HepG2 (cell line): ENCODE results near the gene UBE2G2. TPM values are rescaled to one million over a fixed set of nuclear protein-coding genes. Genes with fewer than 3 reads are reported as not detected.

ENCODE experiments used
- ATAC-seq: fragments of 200-7000 bp; cut with Tn5 transposase; 3 replicates; pipeline ENCODE4 v1.9.1; 2020; ENCODE audit warnings: mild to moderate bottlenecking, moderate library complexity
- BruUV-seq: library from RNA; stranded (reverse); fragments of 400-500 nt; replicated peaks from 2 replicates; lab custom pipeline; 2021; lab: Mats Ljungman, UMichigan
- CTCF ChIA-PET: fragments of 300-600 bp; formaldehyde crosslinking; extraction: SDS; loops from one replicate; lab custom pipeline; 2021; ENCODE audit warnings: low total read pairs, inconsistent platforms, low intra/inter-chr PET ratio; lab: Yijun Ruan, JAX
- POLR2A ChIA-PET: fragments of 350-600 bp; sonication (Branson Sonifier 250); formaldehyde crosslinking; loops from one replicate; lab custom pipeline; 2020; ENCODE audit warnings: antibody characterized with exemption, inconsistent platforms; lab: Yijun Ruan, JAX
- DNase-seq: peaks from one replicate; pipeline ENCODE4 v3.0.0-alpha.2; 2015; ENCODE audit warnings: low spot score
- FAIRE-seq: peaks from 3 replicates; lab custom pipeline; 2011; peaks lifted over from hg19 to GRCh38; lab: Jason Lieb, UNC
- H2AFZ ChIP-seq: one replicate; pipeline ENCODE4 v1.6.1; 2011; ENCODE audit warnings: low read length, inconsistent platforms
- H3K27ac ChIP-seq: fragments of 300-600 bp; 3 replicates; pipeline ENCODE4 v1.8.0; 2011; ENCODE audit warnings: mixed run types, mild to moderate bottlenecking, mixed read lengths, low read length, inconsistent platforms; ENCODE audit not compliant: insufficient read depth; ENCODE audit errors: extremely low read length
- H3K27me3 ChIP-seq, 2 experiments: fragments of 200-600 bp in 1 of 2; 2 replicates in 1 of 2; 3 replicates in 1 of 2; pipeline versions ENCODE4 v1.6.0 to v1.8.0; 2011; ENCODE audit warnings: low read length in 2 of 2, mild to moderate bottlenecking in 2 of 2, moderate library complexity in 2 of 2, inconsistent platforms in 1 of 2; ENCODE audit not compliant: insufficient read depth in 2 of 2, control insufficient read depth in 1 of 2
- H3K36me3 ChIP-seq, 2 experiments: fragments of 200-600 bp in 1 of 2; replicated peaks in 1 of 2; 2 replicates in 1 of 2; 3 replicates in 1 of 2; pipeline versions ENCODE4 v1.5.1 to v1.8.0; 2011; ENCODE audit warnings: low read length in 2 of 2, inconsistent platforms in 1 of 2; ENCODE audit not compliant: insufficient read depth in 2 of 2, control insufficient read depth in 1 of 2
- H3K4me1 ChIP-seq: 2 replicates; pipeline ENCODE4 v1.5.1; 2012; ENCODE audit warnings: low read length, inconsistent platforms; ENCODE audit not compliant: insufficient read depth
- H3K4me2 ChIP-seq: 2 replicates; pipeline ENCODE4 v1.6.0; 2011; ENCODE audit warnings: low read depth, low read length, inconsistent platforms
- H3K4me3 ChIP-seq, 3 experiments: fragments of 200-600 bp in 1 of 3; sonication (generic), shearing (Covaris generic) in 1 of 3; replicated peaks in 1 of 3; 2 replicates each; pipeline ENCODE4 v1.5.1; 2011 to 2016; ENCODE audit warnings: low read length in 3 of 3, inconsistent platforms in 2 of 3, low read depth in 2 of 3, mild to moderate bottlenecking in 2 of 3, control low read depth in 1 of 3, mixed read lengths in 1 of 3; ENCODE audit not compliant: insufficient read depth in 1 of 3
- H3K79me2 ChIP-seq: one replicate; pipeline ENCODE4 v1.6.1; 2011; ENCODE audit warnings: low read length, inconsistent platforms; ENCODE audit not compliant: insufficient read depth
- H3K9ac ChIP-seq: 2 replicates; pipeline ENCODE4 v1.6.0; 2011; ENCODE audit warnings: mild to moderate bottlenecking, low read depth, low read length, inconsistent platforms; ENCODE audit not compliant: insufficient read depth
- H3K9me3 ChIP-seq: 2 replicates; pipeline ENCODE4 v1.5.1; 2012; ENCODE audit warnings: mild to moderate bottlenecking, low read length
- H4K20me1 ChIP-seq: 2 replicates; pipeline ENCODE4 v1.6.0; 2011; ENCODE audit warnings: inconsistent platforms, mild to moderate bottlenecking, low read length, moderate library complexity; ENCODE audit not compliant: insufficient read depth
- GABPA ChIP-seq, 2 experiments: IDR thresholded peaks; 2 replicates each; pipeline ENCODE4 v1.6.1; 2011 to 2016; ENCODE audit warnings: low read depth in 2 of 2, low read length in 1 of 2, missing biosample characterization in 1 of 2, missing genetic modification characterization in 1 of 2
- JUNB ChIP-seq: sonication (generic); formaldehyde crosslinking; IDR thresholded peaks from 2 replicates; pipeline ENCODE4 v1.8.0; 2022; ENCODE audit warnings: missing genetic modification reagents, mild to moderate bottlenecking, borderline replicate concordance
- STAG1 ChIP-seq: sonication (generic); formaldehyde crosslinking; IDR thresholded peaks from 2 replicates; pipeline ENCODE4 v1.4.0; 2020; ENCODE audit warnings: missing genetic modification reagents
- TEAD3 ChIP-seq: optimal IDR thresholded peaks from 2 replicates; pipeline ENCODE3; 2016; ENCODE audit warnings: borderline replicate concordance
- ZNF3 ChIP-seq: IDR thresholded peaks from 2 replicates; pipeline ENCODE4 v1.7.0; 2017; ENCODE audit warnings: inconsistent platforms
- ZNF354B ChIP-seq: sonication (generic); formaldehyde crosslinking; IDR thresholded peaks from 2 replicates; pipeline ENCODE4 v1.8.0; 2022; ENCODE audit warnings: mild to moderate bottlenecking, missing genetic modification reagents
- ZNF652 ChIP-seq: IDR thresholded peaks from 2 replicates; pipeline ENCODE4 v1.6.1; 2016; ENCODE audit warnings: low read depth, borderline replicate concordance
- ZNF720 ChIP-seq: sonication (generic); formaldehyde crosslinking; IDR thresholded peaks from 2 replicates; pipeline ENCODE4 v1.4.0; 2020; ENCODE audit warnings: missing genetic modification reagents
- WGBS: methylation state at CpG from one replicate; pipeline ENCODE4 v1.1.6; 2017; ENCODE audit warnings: low lambda C conversion rate; 5-methylcytosine and 5-hydroxymethylcytosine counted together
- in situ Hi-C: cut with HindIII; loops from 2 replicates; pipeline ENCODE4 v1.10.0; 2017; ENCODE audit warnings: low pct_unique_long_range_greater_than_20kb; ENCODE audit not compliant: extremely low pct_ligation_motif_present
- intact Hi-C: fragments of 100-400 bp; cut with micrococcal nuclease; formaldehyde crosslinking; loops from one replicate; pipeline ENCODE4 v1.10.0; 2022; ENCODE audit not compliant: unreplicated experiment
- polyA plus RNA-seq, 8 experiments: library from polyadenylated mRNA; depleted of rRNA in 3 of 8; stranded (reverse) in 7 of 8; unstranded in 1 of 8; fragments of >200 nt; fragmentation: Illumina TruSeq in 4 of 8; extraction: Trizol in 4 of 8; gene quantifications; 2 replicates each; pipeline versions ENCODE4 v1.2.1 to v1.2.3, GENCODE V29; 2011 to 2016; ENCODE audit warnings: low read depth in 4 of 8, missing spikeins in 1 of 8, mixed read lengths in 1 of 8; ENCODE audit not compliant: insufficient read depth in 1 of 8
- total RNA-seq, 5 experiments: library from RNA; depleted of rRNA; stranded (reverse); fragments of >200 nt; fragmentation: Illumina TruSeq; extraction: Trizol; gene quantifications; 2 replicates each; pipeline ENCODE4 v1.2.3, GENCODE V29; 2016; ENCODE audit warnings: low read depth in 1 of 5
- TF ChIP-seq, protein P1 (sequence below): sonication (generic); formaldehyde crosslinking; IDR thresholded peaks from 2 replicates; pipeline ENCODE4 v1.5.0; 2020; ENCODE audit warnings: mild to moderate bottlenecking, missing genetic modification reagents, moderate library complexity

UBE2G2 gene
- total and polyA plus RNA-seq, 2 of the 13 experiments (the other 11 are each of a cell fraction or from before 2014, with no cell fraction given): 55.4 to 92.0 TPM

DNA sequence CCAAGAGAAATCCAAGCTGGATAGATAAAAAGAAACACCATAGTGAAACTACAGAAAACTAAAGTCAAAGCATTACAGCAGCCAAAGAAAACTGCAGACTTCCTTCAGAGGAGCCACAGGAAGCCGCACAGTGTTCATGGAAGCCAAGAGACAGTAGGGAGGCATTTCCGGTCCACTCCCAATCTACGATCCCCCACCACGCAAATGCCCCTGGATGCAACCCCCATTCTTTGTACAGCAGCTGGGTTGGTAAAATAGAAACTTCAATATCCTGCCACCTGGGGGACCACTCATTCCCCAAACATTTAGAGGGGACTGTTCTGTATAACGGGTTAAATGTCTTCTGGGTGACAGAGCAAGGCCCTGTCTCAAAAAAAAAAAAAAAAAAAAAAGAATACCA lies 46.4 kb downstream of the UBE2G2 start:
- H3K36me3 ChIP-seq: no peaks in the 10 kb centered on the region
- peaks cover 9 to 53% of the 10 kb centered on the region in 2 experiments for H3K27me3 ChIP-seq
- intact Hi-C loops (loop anchor here (1.0 kb wide), 1 partner anchor 38 kb away; no protein-coding TSS in a partner anchor), in situ Hi-C loops (no loop called here)
- TF ChIP-seq ZNF354B (CRISPR knock-in tag): no peak
- no peak for TF ChIP-seq TEAD3 (CRISPR knock-in tag)
- no peak for TF ChIP-seq ZNF3 (CRISPR knock-in tag)
- TF ChIP-seq JUNB (CRISPR knock-in tag): no peak
- TF ChIP-seq, protein P1, sequence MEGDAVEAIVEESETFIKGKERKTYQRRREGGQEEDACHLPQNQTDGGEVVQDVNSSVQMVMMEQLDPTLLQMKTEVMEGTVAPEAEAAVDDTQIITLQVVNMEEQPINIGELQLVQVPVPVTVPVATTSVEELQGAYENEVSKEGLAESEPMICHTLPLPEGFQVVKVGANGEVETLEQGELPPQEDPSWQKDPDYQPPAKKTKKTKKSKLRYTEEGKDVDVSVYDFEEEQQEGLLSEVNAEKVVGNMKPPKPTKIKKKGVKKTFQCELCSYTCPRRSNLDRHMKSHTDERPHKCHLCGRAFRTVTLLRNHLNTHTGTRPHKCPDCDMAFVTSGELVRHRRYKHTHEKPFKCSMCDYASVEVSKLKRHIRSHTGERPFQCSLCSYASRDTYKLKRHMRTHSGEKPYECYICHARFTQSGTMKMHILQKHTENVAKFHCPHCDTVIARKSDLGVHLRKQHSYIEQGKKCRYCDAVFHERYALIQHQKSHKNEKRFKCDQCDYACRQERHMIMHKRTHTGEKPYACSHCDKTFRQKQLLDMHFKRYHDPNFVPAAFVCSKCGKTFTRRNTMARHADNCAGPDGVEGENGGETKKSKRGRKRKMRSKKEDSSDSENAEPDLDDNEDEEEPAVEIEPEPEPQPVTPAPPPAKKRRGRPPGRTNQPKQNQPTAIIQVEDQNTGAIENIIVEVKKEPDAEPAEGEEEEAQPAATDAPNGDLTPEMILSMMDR (CRISPR knock-in tag): peak; percentile 41
- TF ChIP-seq ZNF720 (CRISPR knock-in tag): no peak
- no peak for TF ChIP-seq GABPA (IDR thresholded peaks at IDR 0.05; ENCODE audit: low read depth, low read length)
- peak; percentile 58 for TF ChIP-seq GABPA (CRISPR knock-in tag; IDR thresholded peaks at IDR 0.05; ENCODE audit: low read depth)
- TF ChIP-seq ZNF652: peak; percentile 62
- peak; percentile 21 for TF ChIP-seq STAG1 (CRISPR knock-in tag)
- ChIA-PET POLR2A (interaction anchor here (0.7 kb wide), 1 partner anchor 47 kb away, joined by 3 read pairs; no protein-coding TSS in a partner anchor), CTCF (interaction anchor here (0.7 kb wide), 2 partner anchors 38 kb away, joined by 3 read pairs; no protein-coding TSS in a partner anchor)
- DNase-seq (peak; percentile 16), ATAC-seq (no peak), FAIRE-seq (no peak)
- no peak overlapping the region for H3K9ac ChIP-seq
- H2AFZ ChIP-seq: no peak overlapping the region
- no peaks in the 10 kb centered on the region for H3K9me3 ChIP-seq
- no peak overlapping the region for H3K27ac ChIP-seq
- H3K4me1 ChIP-seq: 0 out of 2 replicates have a peak, but pooled peaks cover under 1% of the 10 kb centered on the region
- no TSS peak for BruUV-seq
- 25% methylated on average over 4 of the region's 5 CpGs for WGBS
- no peaks in the 10 kb centered on the region for H4K20me1 ChIP-seq
- no peak overlapping the region for H3K4me3 ChIP-seq
- peak overlapping the region; percentile 39; the same call in 1 of the 2 replicates for H3K4me2 ChIP-seq
- no peaks in the 10 kb centered on the region for H3K79me2 ChIP-seq
